ENCODE data around the gene UGT1A8. TPM values are rescaled to one million over a fixed set of nuclear protein-coding genes. Genes with fewer than 3 reads are reported as not detected.

The UGT1A8 gene
- total RNA-seq, 4 donors from 2014 or later: not detected

- intact Hi-C loops (cut with DNase I): no loop called here
These were observed 56.5 kb downstream of the UGT1A8 start for GRCh38 chr2:233673896-233674295.

DNA sequence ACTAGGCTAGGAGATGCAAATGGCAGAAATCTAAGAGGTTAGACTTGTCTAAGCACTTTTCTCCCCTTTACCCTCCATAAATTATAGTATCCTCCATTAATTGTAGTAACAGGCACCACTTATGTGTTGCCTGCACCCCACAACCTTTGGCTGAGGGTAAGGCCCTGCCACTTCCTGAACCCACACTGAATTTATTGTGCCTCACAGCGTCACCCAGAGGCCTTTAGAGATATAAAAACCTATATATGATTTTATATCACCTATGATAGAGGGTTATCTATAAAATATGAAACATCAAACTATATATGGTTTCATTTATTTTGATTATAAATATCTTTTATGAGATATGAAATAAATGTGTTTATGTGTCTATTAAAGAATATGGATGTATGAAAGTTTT, 56.9 kb downstream of the UGT1A8 start:
- no peak overlapping the region for H3K4me3 ChIP-seq
- no peaks in the 10 kb centered on the region for H3K27me3 ChIP-seq
- intact Hi-C loops (cut with DNase I): no loop called here
- no peak for TF ChIP-seq EP300 (IDR thresholded peaks at IDR 0.05)
- no peak for TF ChIP-seq POLR2A (IDR thresholded peaks at IDR 0.05; ENCODE audit: low read depth)
- TF ChIP-seq, protein P1, sequence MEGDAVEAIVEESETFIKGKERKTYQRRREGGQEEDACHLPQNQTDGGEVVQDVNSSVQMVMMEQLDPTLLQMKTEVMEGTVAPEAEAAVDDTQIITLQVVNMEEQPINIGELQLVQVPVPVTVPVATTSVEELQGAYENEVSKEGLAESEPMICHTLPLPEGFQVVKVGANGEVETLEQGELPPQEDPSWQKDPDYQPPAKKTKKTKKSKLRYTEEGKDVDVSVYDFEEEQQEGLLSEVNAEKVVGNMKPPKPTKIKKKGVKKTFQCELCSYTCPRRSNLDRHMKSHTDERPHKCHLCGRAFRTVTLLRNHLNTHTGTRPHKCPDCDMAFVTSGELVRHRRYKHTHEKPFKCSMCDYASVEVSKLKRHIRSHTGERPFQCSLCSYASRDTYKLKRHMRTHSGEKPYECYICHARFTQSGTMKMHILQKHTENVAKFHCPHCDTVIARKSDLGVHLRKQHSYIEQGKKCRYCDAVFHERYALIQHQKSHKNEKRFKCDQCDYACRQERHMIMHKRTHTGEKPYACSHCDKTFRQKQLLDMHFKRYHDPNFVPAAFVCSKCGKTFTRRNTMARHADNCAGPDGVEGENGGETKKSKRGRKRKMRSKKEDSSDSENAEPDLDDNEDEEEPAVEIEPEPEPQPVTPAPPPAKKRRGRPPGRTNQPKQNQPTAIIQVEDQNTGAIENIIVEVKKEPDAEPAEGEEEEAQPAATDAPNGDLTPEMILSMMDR (IDR thresholded peaks at IDR 0.05): no peak
- no peak for TF ChIP-seq POLR2AphosphoS5 (IDR thresholded peaks at IDR 0.05)
- no peaks in the 10 kb centered on the region for H3K4me1 ChIP-seq
- no peaks in the 10 kb centered on the region for H3K36me3 ChIP-seq
- 53% methylated on average over 1 of the region's 1 CpG for WGBS
- no peak for DNase-seq (ENCODE audit: extremely low spot score)
- H3K9me3 ChIP-seq: no peaks in the 10 kb centered on the region
- H3K27ac ChIP-seq (replicated peaks in 1 of 4): no peak overlapping the region

More at GRCh38 chr2:233673896-233674295, 56.5 kb downstream of the UGT1A8 start:
- no peaks in the 10 kb centered on the region for H3K36me3 ChIP-seq
- TF ChIP-seq, protein P1 (IDR thresholded peaks at IDR 0.05): no peak
- no peak for TF ChIP-seq POLR2AphosphoS5 (IDR thresholded peaks at IDR 0.05)
- TF ChIP-seq POLR2A (IDR thresholded peaks at IDR 0.05; ENCODE audit: low read depth): no peak
- no peak for TF ChIP-seq EP300 (IDR thresholded peaks at IDR 0.05)
- no peaks in the 10 kb centered on the region for H3K27me3 ChIP-seq
- no peaks in the 10 kb centered on the region for H3K4me1 ChIP-seq
- DNase-seq (ENCODE audit: extremely low spot score): no peak
- no peaks in the 10 kb centered on the region for H3K9me3 ChIP-seq
- no peak overlapping the region for H3K27ac ChIP-seq (replicated peaks in 1 of 4)
- no peak overlapping the region for H3K4me3 ChIP-seq

DNA sequence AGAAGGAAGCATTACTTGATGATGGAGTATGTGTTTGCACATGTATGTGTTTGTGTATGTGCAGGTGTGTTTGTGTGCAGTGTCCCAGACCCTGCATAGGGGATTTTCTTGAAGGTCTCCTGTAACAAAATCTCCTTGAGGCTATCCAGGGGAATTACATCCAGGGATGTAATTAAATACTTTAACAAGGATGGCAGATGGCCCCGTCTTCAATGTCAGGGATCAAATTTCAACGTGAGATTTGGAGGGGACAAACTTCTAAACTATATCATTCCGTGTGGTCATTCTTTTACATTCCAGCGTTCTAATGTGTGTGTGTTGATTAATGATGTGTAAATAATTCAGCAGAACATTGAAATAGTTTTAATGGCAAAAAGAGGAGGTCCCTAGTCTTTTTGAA, 57.6 kb downstream of the UGT1A8 start:
- no peaks in the 10 kb centered on the region for H3K4me1 ChIP-seq
- H3K36me3 ChIP-seq: no peaks in the 10 kb centered on the region
- 31% methylated on average over 4 of the region's 4 CpGs for WGBS
- H3K4me3 ChIP-seq: no peak overlapping the region
- no peaks in the 10 kb centered on the region for H3K9me3 ChIP-seq
- no peaks in the 10 kb centered on the region for H3K27me3 ChIP-seq
- no peak overlapping the region for H3K27ac ChIP-seq (replicated peaks in 1 of 4)
- TF ChIP-seq EP300 (IDR thresholded peaks at IDR 0.05) (no peak), POLR2A (IDR thresholded peaks at IDR 0.05; ENCODE audit: low read depth) (no peak), POLR2AphosphoS5 (IDR thresholded peaks at IDR 0.05) (no peak)
- TF ChIP-seq, protein P1 (IDR thresholded peaks at IDR 0.05): no peak
- intact Hi-C loops (cut with DNase I): no loop called here
- DNase-seq (ENCODE audit: extremely low spot score): no peak

DNA sequence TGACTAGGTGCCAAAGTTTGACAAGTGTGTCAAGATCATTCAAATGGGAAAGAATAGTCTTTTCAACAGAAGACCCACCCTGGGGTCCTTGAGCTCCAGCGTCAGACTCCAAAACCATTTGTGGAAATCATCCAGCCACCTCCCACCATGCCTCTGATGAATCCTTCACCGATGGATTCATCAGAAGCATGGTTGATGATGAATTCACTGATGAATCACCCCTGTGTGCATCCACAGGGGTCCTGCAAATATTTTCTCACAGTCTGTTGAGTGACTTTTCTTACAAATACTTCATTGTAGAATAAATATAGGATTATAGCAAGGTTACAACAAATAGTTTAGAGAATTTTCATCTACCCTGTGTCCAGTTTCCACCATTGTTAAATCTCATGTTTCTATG, 58.6 kb downstream of the UGT1A8 start:
- WGBS: 72% methylated on average over 2 of the region's 2 CpGs
- TF ChIP-seq, protein P1 (IDR thresholded peaks at IDR 0.05): no peak
- TF ChIP-seq EP300 (IDR thresholded peaks at IDR 0.05): no peak
- TF ChIP-seq POLR2AphosphoS5 (IDR thresholded peaks at IDR 0.05): no peak
- TF ChIP-seq POLR2A (IDR thresholded peaks at IDR 0.05; ENCODE audit: low read depth): no peak

GRCh38 chr2:233679196-233679595, 61.8 kb downstream of the UGT1A8 start:
- H3K9me3 ChIP-seq: no peaks in the 10 kb centered on the region
- no peaks in the 10 kb centered on the region for H3K4me1 ChIP-seq
- WGBS: 68% methylated on average over 4 of the region's 4 CpGs
- TF ChIP-seq POLR2AphosphoS5 (IDR thresholded peaks at IDR 0.05): no peak
- TF ChIP-seq, protein P1 (IDR thresholded peaks at IDR 0.05): no peak
- TF ChIP-seq EP300 (IDR thresholded peaks at IDR 0.05): no peak
- TF ChIP-seq POLR2A (IDR thresholded peaks at IDR 0.05; ENCODE audit: low read depth): no peak
- H3K27me3 ChIP-seq: no peaks in the 10 kb centered on the region
- DNase-seq (ENCODE audit: extremely low spot score): no peak
- H3K27ac ChIP-seq (replicated peaks in 1 of 4): no peak overlapping the region
- no peaks in the 10 kb centered on the region for H3K36me3 ChIP-seq
- intact Hi-C loops (cut with DNase I): no loop called here
- H3K4me3 ChIP-seq: no peak overlapping the region

More for the DNA sequence above, 58.6 kb downstream of the UGT1A8 start:
- H3K27me3 ChIP-seq: no peaks in the 10 kb centered on the region
- H3K4me3 ChIP-seq: no peak overlapping the region
- no peak for DNase-seq (ENCODE audit: extremely low spot score)
- H3K4me1 ChIP-seq: no peaks in the 10 kb centered on the region
- intact Hi-C loops (cut with DNase I): no loop called here
- no peaks in the 10 kb centered on the region for H3K9me3 ChIP-seq
- H3K36me3 ChIP-seq: no peaks in the 10 kb centered on the region
- no peak overlapping the region for H3K27ac ChIP-seq (replicated peaks in 1 of 4)

Measured in esophagus muscularis mucosa (tissue), 4 donors.